SK-N-SH (cell line): ENCODE data around the gene DCTD. TPM values are rescaled to one million over a fixed set of nuclear protein-coding genes. Genes with fewer than 3 reads are reported as not detected.

Experiments used
- CTCF ChIA-PET: fragments of 300-600, 350-600 bp; formaldehyde crosslinking; extraction: SDS; loops from one replicate; lab custom pipeline; 2021; lab: Yijun Ruan, JAX
- POLR2A ChIA-PET: fragments of 350-600 bp; sonication (Branson Sonifier 250); formaldehyde crosslinking; extraction: SDS; loops from one replicate; lab custom pipeline; 2020; ENCODE audit warnings: antibody characterized with exemption, inconsistent platforms; lab: Yijun Ruan, JAX
- DNase-seq: peaks from one replicate; pipeline ENCODE4 v3.0.0; 2012
- H2AFZ ChIP-seq: fragments of 200-600 bp; sonication (generic); 2 replicates; pipeline ENCODE4 v1.8.1; 2016; ENCODE audit warnings: antibody characterized with exemption, mild to moderate bottlenecking, low read depth
- H3F3A ChIP-seq: fragments of 200-600 bp; sonication (generic); replicated peaks from 2 replicates; pipeline ENCODE3; 2016; ENCODE audit warnings: antibody characterized with exemption, mild to moderate bottlenecking; ENCODE audit not compliant: insufficient read depth
- H3K27ac ChIP-seq, 2 experiments: fragments of 200-500 bp in 1 of 2; fragments of 200-600 bp in 1 of 2; sonication (Bioruptor generic) in 1 of 2; sonication (generic), shearing (Covaris generic) in 1 of 2; 2 replicates each; pipeline versions ENCODE4 v1.5.1 to v1.6.1; 2014 to 2016; ENCODE audit warnings: low read depth in 2 of 2, inconsistent platforms in 1 of 2, low read length in 1 of 2, mild to moderate bottlenecking in 1 of 2, mixed read lengths in 1 of 2
- H3K27me3 ChIP-seq: fragments of 200-600 bp; sonication (generic), shearing (Covaris generic); 2 replicates; pipeline ENCODE4 v1.6.1; 2016; ENCODE audit warnings: mixed run types; ENCODE audit not compliant: insufficient read depth
- H3K36me3 ChIP-seq, 2 experiments: fragments of 200-500 bp in 1 of 2; fragments of 200-600 bp in 1 of 2; sonication (Bioruptor generic) in 1 of 2; sonication (generic) in 1 of 2; replicated peaks in 1 of 2; 2 replicates each; pipeline versions ENCODE3 to v1.5.1; 2014 to 2016; ENCODE audit warnings: low read length in 1 of 2, mild to moderate bottlenecking in 1 of 2; ENCODE audit not compliant: insufficient read depth in 2 of 2, control insufficient read depth in 1 of 2
- H3K4me1 ChIP-seq, 2 experiments: fragments of 200-500 bp in 1 of 2; fragments of 200-600 bp in 1 of 2; sonication (Bioruptor generic) in 1 of 2; sonication (generic), shearing (Covaris generic) in 1 of 2; 2 replicates each; pipeline versions ENCODE4 v1.5.1 to v1.6.1; 2014 to 2016; ENCODE audit warnings: low read depth in 1 of 2, low read length in 1 of 2, mixed run types in 1 of 2; ENCODE audit not compliant: insufficient read depth in 2 of 2, control insufficient read depth in 1 of 2
- H3K4me2 ChIP-seq: fragments of 200-600 bp; sonication (generic), shearing (Covaris generic); 2 replicates; pipeline ENCODE4 v1.6.1; 2017; ENCODE audit warnings: mixed run types
- H3K4me3 ChIP-seq, 2 experiments: fragments of 200-500 bp in 1 of 2; fragments of 200-600 bp in 1 of 2; sonication (Bioruptor generic) in 1 of 2; sonication (generic), shearing (Covaris generic) in 1 of 2; 2 replicates each; pipeline versions ENCODE4 v1.5.1 to v1.8.1; 2014 to 2016; ENCODE audit warnings: low read depth in 2 of 2, inconsistent platforms in 1 of 2, low read length in 1 of 2, mild to moderate bottlenecking in 1 of 2, mixed read lengths in 1 of 2, moderate library complexity in 1 of 2
- H3K79me2 ChIP-seq: fragments of 200-600 bp; sonication (generic); 2 replicates; pipeline ENCODE4 v1.8.1; 2017; ENCODE audit warnings: mild to moderate bottlenecking; ENCODE audit not compliant: insufficient read depth
- H3K9ac ChIP-seq: fragments of 200-600 bp; sonication (generic); 2 replicates; pipeline ENCODE4 v1.6.1; 2017; ENCODE audit warnings: mixed run types
- H3K9me2 ChIP-seq: fragments of 200-600 bp; sonication (generic); 2 replicates; pipeline ENCODE4 v1.6.1; 2017; ENCODE audit warnings: mixed run types
- H3K9me3 ChIP-seq: fragments of 200-600 bp; sonication (generic); 2 replicates; pipeline ENCODE4 v1.6.1; 2017; ENCODE audit warnings: mixed run types, mild to moderate bottlenecking, moderate library complexity
- H4K20me1 ChIP-seq: fragments of 200-600 bp; sonication (generic); 2 replicates; pipeline ENCODE4 v1.6.1; 2017; ENCODE audit warnings: mild to moderate bottlenecking, mixed run types; ENCODE audit not compliant: insufficient read depth
- CHD2 ChIP-seq: fragments of 150-350 bp; IDR thresholded peaks from 2 replicates; pipeline ENCODE4 v1.6.1; 2018; ENCODE audit warnings: low read length; ENCODE audit not compliant: partially characterized antibody
- ELF1 ChIP-seq: IDR thresholded peaks from 2 replicates; pipeline ENCODE4 v1.4.0; 2012
- GATA2 ChIP-seq: sonication (generic); formaldehyde crosslinking; IDR thresholded peaks from 2 replicates; pipeline ENCODE4 v1.5.0; 2020; ENCODE audit warnings: mild to moderate bottlenecking, missing genetic modification reagents
- MEF2A ChIP-seq: IDR thresholded peaks from 2 replicates; pipeline ENCODE4 v1.4.0; 2012; ENCODE audit warnings: low read depth, borderline replicate concordance
- MXI1 ChIP-seq: IDR thresholded peaks from 2 replicates; pipeline ENCODE4 v1.6.1; 2012; ENCODE audit warnings: mild to moderate bottlenecking, low read depth, low read length, improper control_type of control experiment
- NFIC ChIP-seq: IDR thresholded peaks from 2 replicates; pipeline ENCODE4 v1.4.0; 2012; ENCODE audit warnings: borderline replicate concordance
- RCOR1 ChIP-seq: fragments of 150-350 bp; IDR thresholded peaks from 2 replicates; pipeline ENCODE4 v1.6.1; 2017; ENCODE audit warnings: antibody characterized with exemption, low read length
- RFX5 ChIP-seq: IDR thresholded peaks from 2 replicates; pipeline ENCODE4 v1.6.1; 2012; ENCODE audit warnings: mild to moderate bottlenecking, improper control_type of control experiment, low read length
- SIN3A ChIP-seq: IDR thresholded peaks from 2 replicates; pipeline ENCODE4 v1.6.1; 2012; ENCODE audit warnings: low read depth, mild to moderate bottlenecking, low read length, moderate library complexity, borderline replicate concordance
- TAF1 ChIP-seq: IDR thresholded peaks from 2 replicates; pipeline ENCODE4 v1.6.1; 2012; ENCODE audit warnings: low read depth, mild to moderate bottlenecking, low read length, moderate library complexity, borderline replicate concordance
- TCF12 ChIP-seq: IDR thresholded peaks from 2 replicates; pipeline ENCODE4 v1.4.0; 2012
- TEAD4 ChIP-seq: IDR thresholded peaks from 2 replicates; pipeline ENCODE4 v1.4.0; 2012; ENCODE audit warnings: mild to moderate bottlenecking, borderline replicate concordance; ENCODE audit not compliant: insufficient read depth
- YY1 ChIP-seq: IDR thresholded peaks from 2 replicates; pipeline ENCODE4 v1.4.0; 2012; ENCODE audit warnings: low read depth, mild to moderate bottlenecking
- WGBS: methylation state at CpG from one replicate; pipeline ENCODE4 v1.1.6; 2017; ENCODE audit warnings: low lambda C conversion rate; 5-methylcytosine and 5-hydroxymethylcytosine counted together
- polyA plus RNA-seq, 3 experiments: library from polyadenylated mRNA; depleted of rRNA; stranded (reverse); fragments of >200 nt; gene quantifications; 2 replicates each; pipeline ENCODE4 v1.2.3, GENCODE V29; 2012
- TF ChIP-seq, protein P1 (sequence below): IDR thresholded peaks from 2 replicates; pipeline ENCODE4; 2012
- TF ChIP-seq, protein P2 (sequence below): IDR thresholded peaks from 2 replicates; pipeline ENCODE4 v1.4.0; 2012; ENCODE audit warnings: low read depth, borderline replicate concordance
- TF ChIP-seq, protein P3 (sequence below): IDR thresholded peaks from 2 replicates; pipeline ENCODE4 v1.4.0; 2012; ENCODE audit warnings: low read depth
- TF ChIP-seq, protein P4 (sequence below): fragments of 200-600 bp; sonication (generic); IDR thresholded peaks from 2 replicates; pipeline ENCODE4 v1.6.1; 2017; ENCODE audit warnings: antibody characterized with exemption, mild to moderate bottlenecking, moderate library complexity
- TF ChIP-seq, protein P5 (sequence below): IDR thresholded peaks from 2 replicates; pipeline ENCODE4 v1.6.1; 2012; ENCODE audit warnings: mild to moderate bottlenecking, low read depth, low read length, moderate library complexity
- TF ChIP-seq, protein P6 (sequence below): fragments of 150-350 bp; IDR thresholded peaks from 2 replicates; pipeline ENCODE4 v1.6.1; 2016; ENCODE audit warnings: mild to moderate bottlenecking, low read depth, low read length

DCTD gene
- polyA plus RNA-seq, 1 of the 3 experiments (the other 2 are of a cell fraction): 123 TPM

DNA sequence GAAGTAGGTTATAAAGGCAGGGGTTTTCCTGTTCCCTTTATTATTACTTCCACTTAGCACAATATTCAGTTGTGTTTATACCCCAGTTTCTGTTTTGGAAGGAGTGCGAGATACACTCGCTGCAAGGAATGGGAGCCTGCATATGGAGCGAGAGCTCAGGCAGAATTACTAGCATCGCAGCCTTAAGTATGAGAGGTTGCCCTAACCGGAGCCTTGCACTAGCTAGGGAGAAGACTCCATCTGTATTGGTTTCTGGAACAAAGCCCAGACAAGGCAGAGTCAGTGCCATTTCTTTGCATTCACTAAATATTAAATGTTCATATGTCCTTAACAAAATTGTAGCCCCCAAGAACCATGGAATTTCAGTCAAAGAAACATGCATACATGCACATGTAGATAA lies 6.2 kb upstream of the DCTD start:
- ChIA-PET CTCF (interaction anchor here (3.4 to 7.1 kb wide), 2 partner anchors 15 to 339 kb away, joined by 24 to 56 read pairs; no protein-coding TSS in a partner anchor), POLR2A (no interaction called here)
- Histone ChIP-seq H3K79me2 (no peaks in the 10 kb centered on the region), H3K36me3 (no peaks in the 10 kb centered on the region), H3K9me3 (no peaks in the 10 kb centered on the region), H2AFZ (no peak overlapping the region), H3K27me3 (no peaks in the 10 kb centered on the region), H4K20me1 (no peaks in the 10 kb centered on the region), H3F3A (peaks cover 4% of the 10 kb centered on the region), H3K9me2 (no peaks in the 10 kb centered on the region), H3K4me2 (no peak overlapping the region), H3K4me1 (peaks cover 0 to 1% of the 10 kb centered on the region in 2 experiments; a peak in 2 of 4 replicates), H3K9ac (no peak overlapping the region), H3K27ac (no peak overlapping the region), H3K4me3 (no peak overlapping the region)
- no peak for DNase-seq
- TF ChIP-seq, protein P1, sequence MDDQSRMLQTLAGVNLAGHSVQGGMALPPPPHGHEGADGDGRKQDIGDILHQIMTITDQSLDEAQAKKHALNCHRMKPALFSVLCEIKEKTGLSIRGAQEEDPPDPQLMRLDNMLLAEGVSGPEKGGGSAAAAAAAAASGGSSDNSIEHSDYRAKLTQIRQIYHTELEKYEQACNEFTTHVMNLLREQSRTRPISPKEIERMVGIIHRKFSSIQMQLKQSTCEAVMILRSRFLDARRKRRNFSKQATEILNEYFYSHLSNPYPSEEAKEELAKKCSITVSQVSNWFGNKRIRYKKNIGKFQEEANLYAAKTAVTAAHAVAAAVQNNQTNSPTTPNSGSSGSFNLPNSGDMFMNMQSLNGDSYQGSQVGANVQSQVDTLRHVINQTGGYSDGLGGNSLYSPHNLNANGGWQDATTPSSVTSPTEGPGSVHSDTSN: no peak
- TF ChIP-seq RCOR1 (no peak), MXI1 (no peak), TEAD4 (no peak), RFX5 (no peak), SIN3A (no peak), NFIC (no peak), GATA2 (no peak), TAF1 (no peak), MEF2A (no peak), CHD2 (no peak), ELF1 (no peak), TCF12 (no peak), YY1 (no peak)
- TF ChIP-seq, protein P2, sequence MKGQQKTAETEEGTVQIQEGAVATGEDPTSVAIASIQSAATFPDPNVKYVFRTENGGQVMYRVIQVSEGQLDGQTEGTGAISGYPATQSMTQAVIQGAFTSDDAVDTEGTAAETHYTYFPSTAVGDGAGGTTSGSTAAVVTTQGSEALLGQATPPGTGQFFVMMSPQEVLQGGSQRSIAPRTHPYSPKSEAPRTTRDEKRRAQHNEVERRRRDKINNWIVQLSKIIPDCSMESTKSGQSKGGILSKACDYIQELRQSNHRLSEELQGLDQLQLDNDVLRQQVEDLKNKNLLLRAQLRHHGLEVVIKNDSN: no peak
- TF ChIP-seq, protein P3, sequence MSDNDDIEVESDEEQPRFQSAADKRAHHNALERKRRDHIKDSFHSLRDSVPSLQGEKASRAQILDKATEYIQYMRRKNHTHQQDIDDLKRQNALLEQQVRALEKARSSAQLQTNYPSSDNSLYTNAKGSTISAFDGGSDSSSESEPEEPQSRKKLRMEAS: no peak
- TF ChIP-seq, protein P4, sequence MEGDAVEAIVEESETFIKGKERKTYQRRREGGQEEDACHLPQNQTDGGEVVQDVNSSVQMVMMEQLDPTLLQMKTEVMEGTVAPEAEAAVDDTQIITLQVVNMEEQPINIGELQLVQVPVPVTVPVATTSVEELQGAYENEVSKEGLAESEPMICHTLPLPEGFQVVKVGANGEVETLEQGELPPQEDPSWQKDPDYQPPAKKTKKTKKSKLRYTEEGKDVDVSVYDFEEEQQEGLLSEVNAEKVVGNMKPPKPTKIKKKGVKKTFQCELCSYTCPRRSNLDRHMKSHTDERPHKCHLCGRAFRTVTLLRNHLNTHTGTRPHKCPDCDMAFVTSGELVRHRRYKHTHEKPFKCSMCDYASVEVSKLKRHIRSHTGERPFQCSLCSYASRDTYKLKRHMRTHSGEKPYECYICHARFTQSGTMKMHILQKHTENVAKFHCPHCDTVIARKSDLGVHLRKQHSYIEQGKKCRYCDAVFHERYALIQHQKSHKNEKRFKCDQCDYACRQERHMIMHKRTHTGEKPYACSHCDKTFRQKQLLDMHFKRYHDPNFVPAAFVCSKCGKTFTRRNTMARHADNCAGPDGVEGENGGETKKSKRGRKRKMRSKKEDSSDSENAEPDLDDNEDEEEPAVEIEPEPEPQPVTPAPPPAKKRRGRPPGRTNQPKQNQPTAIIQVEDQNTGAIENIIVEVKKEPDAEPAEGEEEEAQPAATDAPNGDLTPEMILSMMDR: no peak
- TF ChIP-seq, protein P5, sequence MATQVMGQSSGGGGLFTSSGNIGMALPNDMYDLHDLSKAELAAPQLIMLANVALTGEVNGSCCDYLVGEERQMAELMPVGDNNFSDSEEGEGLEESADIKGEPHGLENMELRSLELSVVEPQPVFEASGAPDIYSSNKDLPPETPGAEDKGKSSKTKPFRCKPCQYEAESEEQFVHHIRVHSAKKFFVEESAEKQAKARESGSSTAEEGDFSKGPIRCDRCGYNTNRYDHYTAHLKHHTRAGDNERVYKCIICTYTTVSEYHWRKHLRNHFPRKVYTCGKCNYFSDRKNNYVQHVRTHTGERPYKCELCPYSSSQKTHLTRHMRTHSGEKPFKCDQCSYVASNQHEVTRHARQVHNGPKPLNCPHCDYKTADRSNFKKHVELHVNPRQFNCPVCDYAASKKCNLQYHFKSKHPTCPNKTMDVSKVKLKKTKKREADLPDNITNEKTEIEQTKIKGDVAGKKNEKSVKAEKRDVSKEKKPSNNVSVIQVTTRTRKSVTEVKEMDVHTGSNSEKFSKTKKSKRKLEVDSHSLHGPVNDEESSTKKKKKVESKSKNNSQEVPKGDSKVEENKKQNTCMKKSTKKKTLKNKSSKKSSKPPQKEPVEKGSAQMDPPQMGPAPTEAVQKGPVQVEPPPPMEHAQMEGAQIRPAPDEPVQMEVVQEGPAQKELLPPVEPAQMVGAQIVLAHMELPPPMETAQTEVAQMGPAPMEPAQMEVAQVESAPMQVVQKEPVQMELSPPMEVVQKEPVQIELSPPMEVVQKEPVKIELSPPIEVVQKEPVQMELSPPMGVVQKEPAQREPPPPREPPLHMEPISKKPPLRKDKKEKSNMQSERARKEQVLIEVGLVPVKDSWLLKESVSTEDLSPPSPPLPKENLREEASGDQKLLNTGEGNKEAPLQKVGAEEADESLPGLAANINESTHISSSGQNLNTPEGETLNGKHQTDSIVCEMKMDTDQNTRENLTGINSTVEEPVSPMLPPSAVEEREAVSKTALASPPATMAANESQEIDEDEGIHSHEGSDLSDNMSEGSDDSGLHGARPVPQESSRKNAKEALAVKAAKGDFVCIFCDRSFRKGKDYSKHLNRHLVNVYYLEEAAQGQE: no peak
- TF ChIP-seq, protein P6, sequence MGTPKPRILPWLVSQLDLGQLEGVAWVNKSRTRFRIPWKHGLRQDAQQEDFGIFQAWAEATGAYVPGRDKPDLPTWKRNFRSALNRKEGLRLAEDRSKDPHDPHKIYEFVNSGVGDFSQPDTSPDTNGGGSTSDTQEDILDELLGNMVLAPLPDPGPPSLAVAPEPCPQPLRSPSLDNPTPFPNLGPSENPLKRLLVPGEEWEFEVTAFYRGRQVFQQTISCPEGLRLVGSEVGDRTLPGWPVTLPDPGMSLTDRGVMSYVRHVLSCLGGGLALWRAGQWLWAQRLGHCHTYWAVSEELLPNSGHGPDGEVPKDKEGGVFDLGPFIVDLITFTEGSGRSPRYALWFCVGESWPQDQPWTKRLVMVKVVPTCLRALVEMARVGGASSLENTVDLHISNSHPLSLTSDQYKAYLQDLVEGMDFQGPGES: no peak
- 95% methylated on average over 5 of the region's 5 CpGs for WGBS
